SU-DHL-6 (cell line): Measurements from ENCODE around the gene LINGO3.

Experiments
- EZH2phosphoT487 ChIP-seq: fragments of 200-600 bp; sonication (generic), shearing (Covaris generic); conservative IDR thresholded peaks from 2 replicates; pipeline ENCODE4 v1.6.1; 2018; ENCODE audit warnings: mild to moderate bottlenecking, antibody characterized with exemption, low read length, moderate library complexity, mixed read lengths
- TF ChIP-seq, protein P1 (sequence below): fragments of 200-600 bp; sonication (generic); IDR thresholded peaks from one replicate; pipeline ENCODE4 v1.5.1; 2017; ENCODE audit warnings: antibody characterized with exemption, mild to moderate bottlenecking, low read length, moderate library complexity; ENCODE audit not compliant: insufficient read depth, poor library complexity, severe bottlenecking

- no peak for TF ChIP-seq EZH2phosphoT487
- TF ChIP-seq, protein P1, sequence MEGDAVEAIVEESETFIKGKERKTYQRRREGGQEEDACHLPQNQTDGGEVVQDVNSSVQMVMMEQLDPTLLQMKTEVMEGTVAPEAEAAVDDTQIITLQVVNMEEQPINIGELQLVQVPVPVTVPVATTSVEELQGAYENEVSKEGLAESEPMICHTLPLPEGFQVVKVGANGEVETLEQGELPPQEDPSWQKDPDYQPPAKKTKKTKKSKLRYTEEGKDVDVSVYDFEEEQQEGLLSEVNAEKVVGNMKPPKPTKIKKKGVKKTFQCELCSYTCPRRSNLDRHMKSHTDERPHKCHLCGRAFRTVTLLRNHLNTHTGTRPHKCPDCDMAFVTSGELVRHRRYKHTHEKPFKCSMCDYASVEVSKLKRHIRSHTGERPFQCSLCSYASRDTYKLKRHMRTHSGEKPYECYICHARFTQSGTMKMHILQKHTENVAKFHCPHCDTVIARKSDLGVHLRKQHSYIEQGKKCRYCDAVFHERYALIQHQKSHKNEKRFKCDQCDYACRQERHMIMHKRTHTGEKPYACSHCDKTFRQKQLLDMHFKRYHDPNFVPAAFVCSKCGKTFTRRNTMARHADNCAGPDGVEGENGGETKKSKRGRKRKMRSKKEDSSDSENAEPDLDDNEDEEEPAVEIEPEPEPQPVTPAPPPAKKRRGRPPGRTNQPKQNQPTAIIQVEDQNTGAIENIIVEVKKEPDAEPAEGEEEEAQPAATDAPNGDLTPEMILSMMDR, result no peak
These were observed 20.6 kb upstream of the LINGO3 start, which contains the start of the genes LSM7 and SPPL2B for GRCh38 chr19:2328401-2329148.
